ENCODE data around the gene RIMOC1.
A peak's percentile ranks its signal among the peaks of the same experiment; 100 is the strongest.
"Not testable (repeated sequence)": the region's sequence is repeated elsewhere in the genome, so short reads cannot be mapped to it uniquely, and the experiment has no call there.

The RIMOC1 gene

GRCh38 chr5:41892031-41892430, 12.1 kb upstream of the RIMOC1 start:
- DNase-seq: no peak

DNA sequence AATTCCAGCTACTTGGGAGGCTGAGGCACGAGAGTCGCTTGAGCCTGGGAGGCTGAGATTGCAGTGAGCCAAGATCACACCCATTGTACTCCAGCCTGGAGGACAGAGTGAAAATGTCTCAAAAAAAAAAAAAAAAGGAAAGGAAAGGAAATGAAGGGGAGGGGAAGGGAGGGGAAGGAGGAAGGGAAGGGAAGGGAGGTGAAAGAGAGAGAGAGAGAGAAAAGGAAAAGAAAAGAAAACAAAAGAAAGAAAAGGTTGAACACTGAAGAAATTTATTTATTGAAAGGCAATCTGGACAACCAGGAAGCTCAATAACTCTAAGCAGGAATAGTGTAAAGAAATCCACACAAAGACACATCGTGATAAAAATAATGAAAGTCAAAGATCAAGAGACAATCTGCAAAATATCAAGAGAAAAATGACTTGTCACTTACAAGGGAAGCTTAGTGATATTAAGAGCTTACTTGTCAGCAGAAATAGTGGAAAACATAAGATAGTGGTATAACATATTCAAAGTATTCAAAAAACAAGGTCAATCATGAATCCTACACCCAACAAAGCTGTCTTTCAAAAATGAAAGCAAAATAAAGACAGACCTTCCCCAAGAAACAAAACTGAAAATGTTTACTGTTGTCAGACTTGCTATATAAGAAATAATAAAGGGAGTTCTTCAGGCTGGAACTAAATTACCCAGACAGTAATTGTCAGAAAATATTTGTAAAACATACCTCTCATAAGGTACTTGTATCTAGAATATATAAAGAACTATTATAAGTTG, 10.9 kb upstream of the RIMOC1 start:
- no peak for DNase-seq

- no peak for DNase-seq
Measured at GRCh38 chr5:41896230-41896629, 7.9 kb upstream of the RIMOC1 start.

DNA sequence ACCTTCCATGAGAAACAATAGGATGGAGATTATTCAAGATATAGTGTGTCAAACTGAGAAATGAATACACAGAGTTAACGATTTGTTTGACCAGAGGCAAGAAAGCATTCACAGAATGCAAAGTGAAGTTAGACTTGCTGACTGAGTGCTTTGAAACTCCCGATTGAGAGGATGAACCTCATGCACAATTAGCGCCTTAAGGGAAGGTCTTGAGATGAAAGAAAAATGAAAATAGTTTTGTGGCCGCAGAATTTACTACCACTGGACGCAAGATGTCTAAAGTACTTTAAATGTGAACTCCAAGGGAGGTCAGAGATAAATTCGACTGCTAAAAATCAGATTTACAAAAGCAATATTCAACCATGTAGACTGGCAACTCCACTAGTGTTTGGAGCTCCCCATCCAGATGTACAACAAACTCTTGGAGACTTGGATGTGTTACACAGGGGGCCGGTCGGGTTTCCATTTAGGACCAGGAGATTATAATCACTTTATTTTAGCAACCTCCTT, 707 bp upstream of the RIMOC1 start:
- DNase-seq: no peak

GRCh38 chr5:41906151-41906550, 2.0 kb downstream of the RIMOC1 start:
- no peak for DNase-seq

DNA sequence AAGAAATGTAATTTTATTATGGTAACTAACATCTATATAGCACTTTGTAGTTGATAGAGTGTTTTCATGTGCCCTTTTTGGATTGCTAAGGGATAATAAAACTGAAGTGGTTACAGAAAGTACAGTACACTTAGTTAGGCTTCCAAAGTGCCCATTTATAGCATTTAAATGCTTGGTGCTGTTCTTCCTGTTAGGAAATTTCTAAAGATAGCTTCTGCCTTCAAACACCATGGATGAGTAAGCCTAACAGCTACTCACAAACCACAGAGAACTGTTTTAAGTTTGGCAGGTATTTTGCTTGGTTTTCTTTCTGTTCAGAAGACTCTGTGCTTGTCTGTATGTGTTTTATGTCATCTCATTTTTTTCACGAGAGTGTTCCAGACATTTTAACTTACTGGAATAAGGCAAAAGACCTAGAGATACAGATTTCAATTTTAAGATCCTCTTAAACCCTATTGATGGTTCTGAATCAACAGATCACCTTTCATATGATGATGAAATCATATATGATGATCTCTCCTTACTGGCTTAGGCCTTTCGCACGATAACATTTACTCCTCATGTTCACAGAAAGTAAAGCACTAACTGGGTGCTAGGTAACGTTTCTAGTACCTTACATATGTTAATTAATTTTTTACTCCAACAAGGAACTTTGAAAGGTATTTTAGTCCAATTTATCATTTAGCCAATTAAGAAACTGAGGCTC, 4.4 kb downstream of the RIMOC1 start:
- no peak for DNase-seq

DNA sequence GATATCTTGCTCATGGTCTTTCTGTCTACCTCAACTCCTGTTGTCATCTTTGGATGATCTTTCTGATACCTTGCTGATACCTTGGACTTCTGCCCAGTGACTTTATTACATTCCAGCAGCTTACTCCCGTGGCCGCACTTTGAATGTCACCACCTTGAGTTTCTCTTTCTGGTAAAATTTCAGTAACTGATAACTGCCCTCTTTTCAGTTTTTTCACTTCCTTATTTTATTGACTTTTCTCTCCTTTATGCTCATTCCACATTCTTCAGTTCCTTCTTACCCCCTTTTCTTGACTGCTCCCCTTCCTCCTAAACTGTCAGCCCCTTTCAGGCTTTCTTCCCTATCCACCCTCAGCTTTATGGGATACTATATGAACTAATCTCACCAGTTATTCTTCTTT, 14.0 kb downstream of the RIMOC1 start:
- no peak for DNase-seq

- DNase-seq: no peak
Measured at GRCh38 chr5:41921166-41921565, 17.0 kb downstream of the RIMOC1 start.

DNA sequence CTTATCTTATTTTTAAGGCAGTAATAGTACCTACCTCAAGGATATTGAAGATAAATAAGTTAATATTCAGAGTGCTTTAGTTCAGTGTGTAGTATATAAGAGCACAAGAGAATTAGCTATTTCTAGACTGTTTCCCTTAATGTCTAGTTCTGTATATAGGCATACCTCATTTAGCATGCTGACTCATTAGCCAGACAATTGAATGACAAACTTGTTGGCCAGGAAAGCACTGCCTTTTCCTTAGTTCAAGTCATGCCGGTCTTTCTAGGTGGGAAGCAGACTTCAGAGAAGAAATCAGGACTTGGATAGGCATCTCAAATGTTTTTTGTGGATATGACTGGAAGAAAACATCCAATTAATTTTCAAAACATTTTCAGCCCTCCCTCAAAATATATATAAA, 17.7 kb downstream of the RIMOC1 start:
- DNase-seq: no peak

DNA sequence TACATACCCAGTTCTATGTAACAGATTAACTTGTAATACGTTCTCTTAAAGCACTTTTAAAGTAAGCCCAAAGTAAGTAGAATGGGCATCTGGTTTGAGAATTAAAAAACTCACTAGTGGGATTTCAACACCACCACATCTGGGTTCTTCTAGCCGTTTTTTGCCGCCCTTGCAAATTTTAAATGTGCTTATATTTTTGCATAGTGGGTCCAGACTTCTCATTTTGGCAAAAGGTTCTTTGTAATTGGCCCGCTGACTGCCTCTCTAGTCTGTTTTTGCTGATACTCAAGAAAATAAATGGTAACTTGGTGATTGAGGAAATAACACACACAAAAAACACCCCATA, 20.4 kb downstream of the RIMOC1 start:
- no peak for DNase-seq

- DNase-seq: peak; percentile 92
Measured at GRCh38 chr5:41924872-41925554, 20.9 kb downstream of the RIMOC1 start, which contains the start of gene FBXO4. TSS of gene FBXO4 (plus strand) at chr5:41925281. CDS start at chr5:41925310, 29 bp downstream.

DNA sequence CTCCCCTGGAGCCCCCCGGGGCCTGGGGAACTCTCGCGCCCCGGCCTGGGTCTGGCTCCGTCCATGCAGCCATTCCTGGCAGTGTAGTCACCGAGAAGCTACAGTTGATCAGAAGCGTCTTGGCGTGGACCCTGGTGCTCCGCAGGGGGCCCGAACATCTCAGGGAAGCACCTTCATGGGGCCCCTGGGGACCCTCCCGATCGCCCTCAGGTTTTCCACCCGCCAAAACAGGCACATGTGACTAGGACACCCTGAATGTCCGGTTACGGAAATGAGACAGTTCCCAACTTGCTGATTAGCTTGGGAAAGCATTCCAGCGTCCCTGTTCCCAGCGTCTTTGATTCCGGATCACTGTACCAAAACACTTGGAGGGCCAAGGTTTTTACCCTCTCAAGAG, 21.4 kb downstream of the RIMOC1 start:
- DNase-seq: peak; percentile 55

- DNase-seq: no peak
Measured at GRCh38 chr5:41927604-41928003, 23.5 kb downstream of the RIMOC1 start.

GRCh38 chr5:41929035-41929434, 24.9 kb downstream of the RIMOC1 start:
- DNase-seq: no peak

DNA sequence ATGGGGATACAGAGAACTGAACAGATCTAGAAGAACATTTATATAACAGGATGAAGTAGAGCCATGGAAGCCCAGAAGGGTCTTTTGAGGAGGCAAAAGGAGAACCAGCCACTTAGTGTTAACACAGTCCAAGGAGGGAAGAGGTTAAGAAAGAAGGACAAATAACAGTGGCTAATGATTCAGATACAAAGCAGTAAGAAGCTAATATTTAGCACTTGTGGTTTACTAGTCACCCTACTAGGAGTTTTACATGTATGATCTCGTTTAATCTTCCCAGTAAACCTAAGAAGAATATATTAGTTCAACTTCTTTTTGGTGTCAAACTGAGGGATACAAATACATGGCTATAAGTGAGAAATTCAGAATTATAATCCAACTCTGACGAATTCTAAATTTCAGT, 28.6 kb downstream of the RIMOC1 start:
- DNase-seq: no peak

DNA sequence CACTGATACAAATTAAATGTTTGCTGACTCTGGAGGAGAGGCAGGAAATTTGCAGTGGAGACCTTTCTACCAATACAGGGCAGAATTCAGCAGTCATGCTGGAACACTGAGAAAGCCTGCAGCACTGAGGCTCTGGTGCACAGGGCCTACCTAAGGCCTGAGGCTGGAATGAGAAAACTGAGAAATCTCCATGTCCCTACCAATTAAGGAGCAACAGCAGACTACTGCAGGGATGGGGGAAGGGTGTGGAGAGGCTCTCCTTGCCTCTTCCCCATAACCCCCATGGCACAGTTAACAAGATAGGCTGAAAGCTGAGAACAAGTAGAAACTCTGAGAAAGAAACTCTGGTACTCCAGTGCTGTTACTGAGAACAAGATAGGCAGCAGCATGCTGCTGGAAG, 31.4 kb downstream of the RIMOC1 start:
- no peak for DNase-seq

GRCh38 chr5:41940641-41941040, 36.5 kb downstream of the RIMOC1 start:
- DNase-seq: no peak

- not testable (repeated sequence) for DNase-seq
Measured at GRCh38 chr5:41945332-41945955, 41.3 kb downstream of the RIMOC1 start.

DNA sequence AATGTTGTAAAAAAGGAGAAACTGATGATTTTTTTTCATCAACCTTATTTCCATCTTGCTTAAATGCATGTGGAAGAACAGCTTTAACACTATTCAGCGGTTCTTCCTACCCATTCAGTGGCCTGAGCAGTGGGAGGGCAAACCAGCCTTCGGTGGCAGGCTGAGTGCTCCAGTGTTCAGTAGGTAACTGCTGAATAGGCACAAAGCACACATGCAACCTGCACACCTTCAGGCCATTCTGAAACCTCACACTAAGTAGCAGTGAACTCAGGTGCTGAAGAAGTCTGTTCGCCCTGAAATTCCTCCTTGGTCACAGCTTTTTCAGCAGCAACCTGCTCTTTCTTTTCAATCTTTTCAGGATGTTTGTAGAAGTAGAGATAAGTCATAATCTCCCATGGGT, 47.1 kb downstream of the RIMOC1 start:
- no peak for DNase-seq
